Measurements from ENCODE around the gene UBXN6. TPM values are rescaled to one million over a fixed set of nuclear protein-coding genes. Genes with fewer than 3 reads are reported as not detected.

The UBXN6 gene
- total RNA-seq, 1 donor from 2014 or later = 89.8 TPM

DNA sequence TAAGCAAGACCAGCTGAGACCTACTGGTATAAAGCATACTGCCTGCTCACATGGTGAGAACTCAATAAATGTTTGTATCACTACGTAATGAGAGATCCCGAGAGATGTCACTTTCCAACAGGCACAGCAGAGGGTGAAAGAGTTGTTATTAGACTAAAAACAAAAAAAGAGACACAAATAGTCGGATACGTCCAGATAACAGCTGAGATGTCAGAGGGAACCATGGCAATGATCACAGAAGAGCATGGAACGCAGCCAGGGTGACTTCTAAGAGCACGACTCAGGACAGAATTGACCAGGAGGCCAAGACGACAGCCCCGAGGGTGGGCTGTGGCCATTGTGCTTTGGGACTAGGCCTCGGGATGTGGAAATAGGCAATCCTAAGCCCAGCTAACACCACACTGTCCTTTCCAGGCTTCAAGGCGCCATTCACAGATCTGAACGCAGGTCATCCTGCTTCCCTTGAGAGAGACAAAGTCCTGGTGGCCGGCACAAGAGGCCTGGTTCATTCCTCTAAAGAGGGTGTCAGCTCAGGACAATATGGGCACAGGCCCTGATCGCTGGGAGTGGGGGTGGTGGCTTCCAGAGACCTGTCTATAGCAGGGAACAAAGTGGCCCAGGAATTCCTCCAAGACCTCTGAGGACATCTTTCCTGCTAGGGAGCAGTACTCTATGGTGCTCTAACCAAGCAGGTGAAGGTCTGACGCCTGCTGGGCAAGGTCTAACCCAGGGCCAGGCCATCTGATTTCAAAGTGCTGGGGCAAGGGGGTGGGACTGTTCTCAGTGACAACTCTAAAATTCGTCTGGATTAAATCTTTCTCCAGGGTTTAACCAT lies 60.4 kb downstream of the UBXN6 start:
- Histone ChIP-seq H3K4me3 (ENCODE audit: low read length in 3 of 3) (peak overlapping the region in 1 of 3 donors; percentile 17), H3K4me1 (ENCODE audit: control insufficient read depth in 3 of 3, insufficient read depth in 3 of 3, low read length in 3 of 3) (peaks cover 39 to 68% (median 43%) of the 10 kb centered on the region in 3 donors), H3K27ac (ENCODE audit: low read depth, low read length) (peak overlapping the region; percentile 57), H3K27me3 (ENCODE audit: control insufficient read depth in 3 of 3, insufficient read depth in 3 of 3, low read length in 3 of 3) (no peaks in the 10 kb centered on the region), H3K36me3 (ENCODE audit: control insufficient read depth in 3 of 3, insufficient read depth in 3 of 3, low read length in 3 of 3) (peaks cover 0 to 7% (median 3%) of the 10 kb centered on the region in 3 donors), H3K9me3 (ENCODE audit: control insufficient read depth in 3 of 3, low read length in 3 of 3) (no peaks in the 10 kb centered on the region), H3K9ac (ENCODE audit: low read depth in 1 of 3, low read length in 3 of 3) (peak overlapping the region; percentile 33 to 62 (median 43))

Small RNA genes lying within 50 kb of the gene (small RNA-seq; reads per million reads assigned to genes)
- gene MIR4746 = not detected

Other genes with a start within 250 kb of the UBXN6 start
- not detected for gene EBI3, start 228.3 kb downstream of the UBXN6 start, total RNA-seq
- gene YJU2, start 210.7 kb downstream of the UBXN6 start, total RNA-seq = 14.6 TPM
- 24.5 TPM for gene SHD, start 178.5 kb downstream of the UBXN6 start, total RNA-seq
- 0.52 TPM for gene TMIGD2, start 155.4 kb downstream of the UBXN6 start, total RNA-seq
- not detected for gene FSD1, start 153.2 kb downstream of the UBXN6 start, total RNA-seq
- gene STAP2, start 119.0 kb downstream of the UBXN6 start, total RNA-seq = 5.2 TPM
- gene MPND, start 114.2 kb downstream of the UBXN6 start, total RNA-seq = 5.7 TPM
- 16.2 TPM for gene SH3GL1, start 57.2 kb downstream of the UBXN6 start, total RNA-seq
- gene CHAF1A, start 55.2 kb downstream of the UBXN6 start, total RNA-seq = 6.3 TPM
- gene HDGFL2, start 14.5 kb upstream of the UBXN6 start, total RNA-seq = 33.9 TPM
- 15.7 TPM for gene PLIN4, start 60.7 kb upstream of the UBXN6 start, total RNA-seq
- gene PLIN5, start 77.4 kb upstream of the UBXN6 start, total RNA-seq = 2.1 TPM
- gene LRG1, start 82.2 kb upstream of the UBXN6 start, total RNA-seq = 0.52 TPM
- 11.5 TPM for gene SEMA6B, start 101.9 kb upstream of the UBXN6 start, total RNA-seq
- gene TNFAIP8L1, start 181.7 kb upstream of the UBXN6 start, total RNA-seq = 5.7 TPM
- 44.4 TPM for gene MYDGF, start 212.5 kb upstream of the UBXN6 start, total RNA-seq

All from skeletal muscle tissue (tissue), 5 donors.